Glomerular visceral epithelial cell (primary cell): ENCODE measurements around the gene BCL11B.

Experiments used
- DNase-seq: peaks from one replicate; pipeline ENCODE4 v3.0.0-alpha.2; 2016; ENCODE audit errors: extremely low spot score

The BCL11B gene

GRCh38 chr14:99287269-99287942, 15.4 kb upstream of the BCL11B start:
- DNase-seq, result no peak

DNA sequence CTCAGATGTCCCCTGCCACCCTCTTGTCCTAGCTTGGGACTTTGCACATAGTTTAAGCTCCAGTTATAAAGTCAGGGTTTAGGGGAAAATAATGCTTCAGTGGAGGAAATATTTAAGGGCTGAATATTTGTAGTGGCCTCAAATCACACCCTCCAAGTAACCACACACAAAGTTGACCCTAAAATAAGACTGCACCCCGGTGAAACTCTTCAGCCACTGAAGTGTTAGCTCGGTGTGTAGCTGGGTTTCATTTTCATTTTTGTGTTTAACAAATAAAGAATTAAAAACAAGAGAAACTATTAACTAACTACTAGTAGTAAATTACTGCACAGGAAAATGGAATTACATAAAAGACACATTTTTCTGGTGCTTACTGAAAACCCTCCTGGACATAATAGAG, 14.8 kb upstream of the BCL11B start:
- no peak for DNase-seq

DNA sequence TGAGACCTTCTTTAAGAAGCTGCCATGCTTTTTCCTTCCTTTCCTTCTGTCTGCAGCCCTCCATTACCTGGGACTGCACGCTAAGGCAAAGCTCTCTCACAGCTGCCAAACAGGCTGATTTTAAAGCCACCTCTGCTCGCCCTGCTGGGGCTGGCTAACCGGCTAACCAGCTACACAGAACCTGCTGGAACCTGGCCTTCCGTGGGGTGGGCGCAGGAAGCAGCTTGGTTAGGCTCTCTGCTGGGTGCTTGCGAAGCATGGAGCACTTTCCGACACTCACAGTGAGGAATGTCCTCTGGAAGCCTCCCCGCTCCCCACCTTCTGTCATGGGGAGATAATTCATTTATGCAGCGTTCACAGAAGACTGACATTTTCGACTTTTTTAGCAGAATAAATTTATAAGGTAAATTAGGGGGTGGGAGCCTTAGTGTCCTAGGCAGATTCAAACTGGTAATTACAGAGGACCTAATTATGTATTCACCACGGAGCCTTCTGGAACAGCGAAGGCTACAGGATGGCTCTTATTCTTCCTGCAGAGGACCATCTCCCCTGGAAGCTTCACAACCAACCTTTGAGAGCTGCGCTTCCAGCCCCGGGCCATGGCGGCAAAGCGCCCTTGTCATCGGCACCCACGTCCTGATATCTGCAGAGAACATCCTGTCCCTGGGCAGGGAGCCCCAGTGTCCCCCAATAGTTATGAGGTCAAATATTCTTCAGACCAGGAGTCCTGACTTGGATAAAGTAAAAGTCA, 12.4 kb upstream of the BCL11B start:
- DNase-seq, result no peak

- no peak for DNase-seq
Observed at GRCh38 chr14:99282261-99283050, 10.5 kb upstream of the BCL11B start.

- no peak for DNase-seq
Observed at GRCh38 chr14:99281396-99281795, 9.4 kb upstream of the BCL11B start.

DNA sequence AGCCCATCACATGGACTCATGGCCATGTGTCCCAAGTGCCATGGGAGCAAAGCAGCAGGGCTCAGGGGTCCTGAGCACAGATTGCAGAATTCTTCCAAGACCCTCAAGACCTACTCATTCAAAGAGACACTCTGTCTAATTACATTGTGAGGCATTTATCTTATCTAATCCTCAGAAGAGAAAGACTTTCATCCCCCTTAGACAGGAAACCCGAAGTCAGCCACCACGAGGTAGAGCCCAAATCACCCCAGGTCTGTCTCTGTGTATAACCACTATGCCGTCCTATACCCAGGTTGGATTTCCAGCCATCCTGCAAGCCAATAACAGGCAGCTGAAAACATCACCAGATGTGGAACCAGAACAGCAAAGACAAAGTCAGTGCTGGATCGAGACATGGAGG, 8.9 kb upstream of the BCL11B start:
- DNase-seq, result no peak

DNA sequence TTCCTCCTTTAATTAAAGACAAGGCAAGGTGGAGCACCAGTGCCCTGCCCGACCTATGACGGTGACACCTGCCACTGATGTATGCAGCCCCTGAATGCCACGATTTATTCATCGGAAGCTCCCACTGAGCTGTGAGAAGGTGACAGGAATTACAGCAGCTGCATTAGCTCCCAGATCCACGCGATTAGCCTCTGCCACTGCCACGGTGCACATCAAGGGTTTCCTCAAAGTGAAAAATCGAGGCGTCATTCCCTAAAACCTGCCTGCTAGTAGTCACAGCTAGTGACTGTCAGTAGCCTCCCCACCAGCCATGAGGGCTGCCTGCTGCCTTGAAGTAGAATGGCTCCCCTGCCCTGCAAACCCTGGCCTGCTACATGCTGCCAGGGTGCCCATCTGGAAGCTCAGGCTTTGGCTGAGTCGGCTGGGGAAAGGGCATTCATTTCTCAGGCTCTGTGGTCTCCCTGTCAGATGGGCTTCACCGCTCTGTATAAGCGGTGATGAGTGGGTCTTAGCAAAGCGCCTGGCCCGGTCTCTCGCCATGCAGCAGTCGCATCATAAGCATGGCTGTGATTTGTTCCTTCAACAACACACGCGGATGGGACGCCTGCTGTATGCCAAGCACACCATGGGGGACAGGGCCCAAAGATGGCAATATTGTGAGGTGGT, 8.2 kb upstream of the BCL11B start:
- DNase-seq, result no peak

- no peak for DNase-seq
Observed at GRCh38 chr14:99278836-99279235, 6.8 kb upstream of the BCL11B start.

GRCh38 chr14:99277530-99277929, 5.5 kb upstream of the BCL11B start:
- no peak for DNase-seq

- DNase-seq, result no peak
Observed at GRCh38 chr14:99276482-99276881, 4.5 kb upstream of the BCL11B start.

GRCh38 chr14:99275222-99275584, 3.2 kb upstream of the BCL11B start:
- DNase-seq, result no peak

DNA sequence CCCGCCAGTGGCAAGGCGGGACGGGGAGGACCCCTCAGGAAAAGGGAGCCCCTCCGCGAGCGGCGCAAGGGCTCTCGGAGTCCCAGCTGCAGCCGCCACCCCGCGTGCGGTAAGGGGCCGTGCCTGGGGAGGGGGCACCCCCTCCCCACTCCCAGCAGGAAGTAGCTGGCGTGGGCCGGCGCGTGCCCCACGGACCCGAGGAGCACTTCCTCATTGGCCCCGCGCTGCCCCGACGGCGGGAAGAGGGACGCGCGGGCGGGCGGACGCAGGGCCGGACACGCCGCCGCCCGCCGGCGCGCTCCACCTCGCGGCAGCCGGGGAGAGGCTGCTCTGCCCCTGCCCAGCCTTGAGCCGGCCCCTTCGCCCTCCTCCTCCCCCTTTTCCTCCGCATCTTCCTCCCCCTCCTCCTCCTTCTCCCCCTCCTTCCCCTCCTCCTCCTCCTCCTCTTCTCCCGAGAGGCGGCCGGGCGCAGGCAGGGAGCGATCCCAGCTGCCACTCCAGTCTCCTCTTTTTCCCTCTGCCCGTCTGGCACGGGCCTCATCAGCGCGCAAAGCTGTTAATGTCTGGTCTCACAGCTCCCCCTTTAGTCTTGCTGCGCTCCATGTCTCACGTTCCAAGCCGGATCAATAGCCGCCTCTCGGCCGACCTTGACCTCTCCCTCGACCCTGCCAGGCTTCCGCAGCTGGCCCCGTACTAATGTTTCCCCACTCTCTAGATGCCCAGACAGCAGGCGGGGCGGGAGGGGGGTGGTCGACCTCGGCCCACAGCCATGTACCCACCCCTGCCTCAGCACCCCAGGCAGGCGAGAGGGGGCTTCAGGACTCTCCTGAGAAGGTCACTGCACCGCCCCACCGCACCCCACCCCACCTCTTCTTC, 2.6 kb upstream of the BCL11B start:
- peak; percentile 54 for DNase-seq

DNA sequence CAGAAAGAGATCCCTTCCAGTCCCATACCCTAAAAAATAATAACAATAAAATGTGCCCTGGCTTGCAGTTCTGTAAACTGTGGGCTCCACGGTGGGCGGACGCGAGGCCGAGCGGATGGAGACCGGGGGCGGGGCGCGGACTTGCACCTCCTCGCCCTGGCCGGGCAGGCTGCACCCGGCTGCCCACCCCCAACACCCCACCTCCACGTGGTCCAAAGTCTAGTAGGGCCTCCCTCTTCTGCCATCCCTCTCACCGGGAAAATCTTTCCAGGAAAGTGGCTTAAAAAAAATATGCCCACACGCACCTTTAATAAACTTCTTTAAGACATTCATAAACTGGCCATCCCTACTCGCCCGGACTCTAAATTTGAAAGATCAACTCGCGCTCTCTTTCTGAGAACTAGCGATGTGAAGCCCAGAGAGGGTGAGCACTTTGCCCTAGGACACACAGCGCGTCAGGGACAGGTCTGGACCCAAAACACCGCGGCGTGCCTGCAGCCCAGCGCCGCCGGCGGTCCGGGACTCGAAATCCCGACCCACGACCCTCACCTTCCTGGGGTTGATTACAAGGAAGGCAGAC, 1.9 kb upstream of the BCL11B start:
- no peak for DNase-seq

- DNase-seq, result no peak
Observed at GRCh38 chr14:99272899-99273765, 1.1 kb upstream of the BCL11B start.

GRCh38 chr14:99272632-99272898, 568 bp upstream of the BCL11B start:
- no peak for DNase-seq

- no peak for DNase-seq
Observed at GRCh38 chr14:99271221-99271941, 616 bp downstream of the BCL11B start.

- DNase-seq, result no peak
Observed at GRCh38 chr14:99270458-99271220, 1.4 kb downstream of the BCL11B start.

DNA sequence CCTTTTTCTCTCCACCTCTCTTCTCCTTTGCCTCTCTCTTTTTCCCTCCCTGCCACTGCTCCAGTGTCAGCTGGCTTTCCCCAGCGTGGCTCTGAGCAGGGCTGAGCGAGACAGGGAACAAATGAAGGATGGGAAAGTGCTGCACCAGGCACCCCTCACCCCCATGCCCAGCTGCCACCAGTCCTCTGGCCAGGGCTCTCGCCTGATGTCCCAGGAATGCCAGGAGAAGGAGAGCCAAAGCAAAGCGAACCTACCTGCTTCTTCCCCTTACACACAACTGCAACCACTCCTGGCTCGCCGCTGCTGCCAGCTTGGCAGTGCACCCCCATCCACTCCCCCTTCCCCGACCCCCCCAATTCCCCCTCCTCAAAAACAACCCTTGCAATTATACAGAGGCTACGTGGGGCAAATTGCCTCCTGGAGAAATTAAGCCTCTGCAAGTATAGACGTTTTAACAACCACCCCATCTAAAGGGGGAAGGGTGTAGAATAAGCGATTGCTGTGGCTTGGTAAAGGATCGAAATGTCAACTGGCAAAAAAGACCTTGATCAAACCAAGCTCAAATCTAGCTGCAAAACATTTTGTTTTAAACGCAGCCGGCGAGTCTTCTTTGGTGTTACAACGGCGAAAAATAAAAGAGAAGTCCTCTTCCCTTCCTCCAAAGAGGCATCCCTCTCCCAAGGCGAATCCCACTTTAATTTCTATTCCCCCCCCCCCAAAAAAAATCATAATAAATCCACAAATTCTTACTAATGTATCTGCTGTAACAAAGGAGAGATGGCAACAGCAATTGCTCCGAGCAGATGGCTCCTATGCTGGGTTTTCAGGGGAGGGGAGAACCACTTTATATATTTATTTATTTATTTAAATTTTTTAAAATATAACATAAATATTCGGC, 2.9 kb downstream of the BCL11B start:
- DNase-seq, result no peak
